HCT116 (cell line): ENCODE measurements around the gene KHDRBS2.

Source experiments
- POLR2A ChIP-seq: IDR thresholded peaks from 2 replicates; pipeline ENCODE4 v1.7.0; 2011; ENCODE audit warnings: borderline replicate concordance; ENCODE audit not compliant: insufficient read depth, insufficient read length; ENCODE audit errors: extremely low read depth
- SIN3A ChIP-seq: IDR thresholded peaks from 2 replicates; pipeline ENCODE4 v1.6.1; 2012; ENCODE audit warnings: low read depth
- SP1 ChIP-seq: IDR thresholded peaks from 2 replicates; pipeline ENCODE4 v1.6.1; 2012; ENCODE audit warnings: low read depth
- TCF7L2 ChIP-seq: IDR thresholded peaks from 2 replicates; pipeline ENCODE4 v1.7.0; 2011; ENCODE audit warnings: borderline replicate concordance, inconsistent platforms; ENCODE audit not compliant: insufficient read depth, insufficient read length; ENCODE audit errors: extremely low read depth
- ZNF274 ChIP-seq: fragments of 200-500 bp; sonication (Bioruptor generic); IDR thresholded peaks from 2 replicates; pipeline ENCODE4 v1.6.1; 2014; ENCODE audit warnings: mild to moderate bottlenecking, low read depth, low read length, inconsistent platforms
- TF ChIP-seq, protein P1 (sequence below), 3 experiments: fragments of 200-600 bp in 1 of 3; sonication (generic) in 1 of 3; IDR thresholded peaks in 2 of 3; conservative IDR thresholded peaks in 1 of 3; 2 replicates each; pipeline ENCODE4 v1.5.1; 2012 to 2017; ENCODE audit warnings: low read depth in 2 of 3, low read length in 2 of 3, antibody characterized with exemption in 1 of 3, borderline replicate concordance in 1 of 3, control low read depth in 1 of 3, mild to moderate bottlenecking in 1 of 3, mixed read lengths in 1 of 3, mixed run types in 1 of 3, moderate library complexity in 1 of 3; ENCODE audit not compliant: insufficient read depth in 1 of 3
- TF ChIP-seq, protein P2 (sequence below): IDR thresholded peaks from 2 replicates; pipeline ENCODE4 v1.6.1; 2012
- TF ChIP-seq, protein P3 (sequence below): IDR thresholded peaks from 2 replicates; pipeline ENCODE4 v1.6.1; 2011; ENCODE audit warnings: mild to moderate bottlenecking, low read length, moderate library complexity; ENCODE audit not compliant: insufficient replicate concordance; ENCODE audit errors: extremely low read depth

DNA sequence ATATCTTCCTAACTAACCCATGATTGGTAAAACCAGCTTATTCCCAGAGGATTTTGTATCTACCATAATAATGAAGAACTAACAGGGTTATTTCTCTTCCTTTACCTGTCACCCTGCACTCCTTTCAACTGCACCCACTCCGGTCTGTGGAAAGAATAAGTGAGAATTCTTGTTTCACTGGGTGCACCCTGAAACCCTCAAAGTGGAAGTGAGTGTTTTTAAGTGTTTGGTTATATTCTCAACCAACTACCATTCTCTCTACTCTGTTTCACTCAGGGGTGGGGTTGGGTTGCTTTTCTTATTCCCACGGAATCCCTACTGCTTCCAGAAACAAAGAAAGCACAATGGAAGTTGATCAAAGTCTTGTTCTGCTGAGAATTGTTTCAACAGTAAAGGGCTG, 42.6 kb upstream of the KHDRBS2 start:
- TF ChIP-seq, protein P1, sequence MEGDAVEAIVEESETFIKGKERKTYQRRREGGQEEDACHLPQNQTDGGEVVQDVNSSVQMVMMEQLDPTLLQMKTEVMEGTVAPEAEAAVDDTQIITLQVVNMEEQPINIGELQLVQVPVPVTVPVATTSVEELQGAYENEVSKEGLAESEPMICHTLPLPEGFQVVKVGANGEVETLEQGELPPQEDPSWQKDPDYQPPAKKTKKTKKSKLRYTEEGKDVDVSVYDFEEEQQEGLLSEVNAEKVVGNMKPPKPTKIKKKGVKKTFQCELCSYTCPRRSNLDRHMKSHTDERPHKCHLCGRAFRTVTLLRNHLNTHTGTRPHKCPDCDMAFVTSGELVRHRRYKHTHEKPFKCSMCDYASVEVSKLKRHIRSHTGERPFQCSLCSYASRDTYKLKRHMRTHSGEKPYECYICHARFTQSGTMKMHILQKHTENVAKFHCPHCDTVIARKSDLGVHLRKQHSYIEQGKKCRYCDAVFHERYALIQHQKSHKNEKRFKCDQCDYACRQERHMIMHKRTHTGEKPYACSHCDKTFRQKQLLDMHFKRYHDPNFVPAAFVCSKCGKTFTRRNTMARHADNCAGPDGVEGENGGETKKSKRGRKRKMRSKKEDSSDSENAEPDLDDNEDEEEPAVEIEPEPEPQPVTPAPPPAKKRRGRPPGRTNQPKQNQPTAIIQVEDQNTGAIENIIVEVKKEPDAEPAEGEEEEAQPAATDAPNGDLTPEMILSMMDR (IDR thresholded peaks at IDR 0.05 in 2 of 3, conservative IDR thresholded peaks at IDR 0.05 in 1 of 3; ENCODE audit: borderline replicate concordance in 1 of 3, insufficient read depth in 1 of 3, low read depth in 2 of 3, low read length in 2 of 3), result no peak
- TF ChIP-seq SIN3A (no peak), SP1 (no peak), TCF7L2 (no peak), POLR2A (no peak), ZNF274 (no peak)
- TF ChIP-seq, protein P2, sequence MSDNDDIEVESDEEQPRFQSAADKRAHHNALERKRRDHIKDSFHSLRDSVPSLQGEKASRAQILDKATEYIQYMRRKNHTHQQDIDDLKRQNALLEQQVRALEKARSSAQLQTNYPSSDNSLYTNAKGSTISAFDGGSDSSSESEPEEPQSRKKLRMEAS, result no peak
- TF ChIP-seq, protein P3, sequence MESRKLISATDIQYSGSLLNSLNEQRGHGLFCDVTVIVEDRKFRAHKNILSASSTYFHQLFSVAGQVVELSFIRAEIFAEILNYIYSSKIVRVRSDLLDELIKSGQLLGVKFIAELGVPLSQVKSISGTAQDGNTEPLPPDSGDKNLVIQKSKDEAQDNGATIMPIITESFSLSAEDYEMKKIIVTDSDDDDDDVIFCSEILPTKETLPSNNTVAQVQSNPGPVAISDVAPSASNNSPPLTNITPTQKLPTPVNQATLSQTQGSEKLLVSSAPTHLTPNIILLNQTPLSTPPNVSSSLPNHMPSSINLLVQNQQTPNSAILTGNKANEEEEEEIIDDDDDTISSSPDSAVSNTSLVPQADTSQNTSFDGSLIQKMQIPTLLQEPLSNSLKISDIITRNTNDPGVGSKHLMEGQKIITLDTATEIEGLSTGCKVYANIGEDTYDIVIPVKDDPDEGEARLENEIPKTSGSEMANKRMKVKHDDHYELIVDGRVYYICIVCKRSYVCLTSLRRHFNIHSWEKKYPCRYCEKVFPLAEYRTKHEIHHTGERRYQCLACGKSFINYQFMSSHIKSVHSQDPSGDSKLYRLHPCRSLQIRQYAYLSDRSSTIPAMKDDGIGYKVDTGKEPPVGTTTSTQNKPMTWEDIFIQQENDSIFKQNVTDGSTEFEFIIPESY, result no peak
